ENCODE data around the gene DNAJB8.

Gene DNAJB8

DNA sequence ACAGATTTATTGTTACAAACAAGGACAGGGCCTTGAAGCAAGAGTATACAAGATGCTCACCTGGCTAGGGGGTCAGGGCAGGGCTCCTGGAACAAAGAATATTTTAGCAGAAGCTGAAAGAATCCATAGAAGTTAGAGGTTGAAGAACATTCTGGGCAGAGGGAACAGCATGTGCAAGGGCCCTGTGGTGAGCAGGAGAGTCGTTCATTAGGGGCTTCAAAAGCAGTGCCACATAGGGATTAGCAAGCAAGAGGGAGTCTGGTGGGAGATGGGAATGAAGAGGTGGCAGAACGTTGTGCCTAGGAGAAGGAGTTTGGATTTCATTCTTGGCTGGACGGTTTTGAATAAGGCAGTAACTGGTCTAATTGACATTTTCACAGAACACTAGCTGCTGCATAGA is 22.9 kb downstream of the DNAJB8 start:
- TF ChIP-seq, protein P1, sequence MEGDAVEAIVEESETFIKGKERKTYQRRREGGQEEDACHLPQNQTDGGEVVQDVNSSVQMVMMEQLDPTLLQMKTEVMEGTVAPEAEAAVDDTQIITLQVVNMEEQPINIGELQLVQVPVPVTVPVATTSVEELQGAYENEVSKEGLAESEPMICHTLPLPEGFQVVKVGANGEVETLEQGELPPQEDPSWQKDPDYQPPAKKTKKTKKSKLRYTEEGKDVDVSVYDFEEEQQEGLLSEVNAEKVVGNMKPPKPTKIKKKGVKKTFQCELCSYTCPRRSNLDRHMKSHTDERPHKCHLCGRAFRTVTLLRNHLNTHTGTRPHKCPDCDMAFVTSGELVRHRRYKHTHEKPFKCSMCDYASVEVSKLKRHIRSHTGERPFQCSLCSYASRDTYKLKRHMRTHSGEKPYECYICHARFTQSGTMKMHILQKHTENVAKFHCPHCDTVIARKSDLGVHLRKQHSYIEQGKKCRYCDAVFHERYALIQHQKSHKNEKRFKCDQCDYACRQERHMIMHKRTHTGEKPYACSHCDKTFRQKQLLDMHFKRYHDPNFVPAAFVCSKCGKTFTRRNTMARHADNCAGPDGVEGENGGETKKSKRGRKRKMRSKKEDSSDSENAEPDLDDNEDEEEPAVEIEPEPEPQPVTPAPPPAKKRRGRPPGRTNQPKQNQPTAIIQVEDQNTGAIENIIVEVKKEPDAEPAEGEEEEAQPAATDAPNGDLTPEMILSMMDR (IDR thresholded peaks at IDR 0.05; ENCODE audit: extremely low read depth, missing control alignments), result no peak
- no peak for DNase-seq (ENCODE audit: low spot score)

DNA sequence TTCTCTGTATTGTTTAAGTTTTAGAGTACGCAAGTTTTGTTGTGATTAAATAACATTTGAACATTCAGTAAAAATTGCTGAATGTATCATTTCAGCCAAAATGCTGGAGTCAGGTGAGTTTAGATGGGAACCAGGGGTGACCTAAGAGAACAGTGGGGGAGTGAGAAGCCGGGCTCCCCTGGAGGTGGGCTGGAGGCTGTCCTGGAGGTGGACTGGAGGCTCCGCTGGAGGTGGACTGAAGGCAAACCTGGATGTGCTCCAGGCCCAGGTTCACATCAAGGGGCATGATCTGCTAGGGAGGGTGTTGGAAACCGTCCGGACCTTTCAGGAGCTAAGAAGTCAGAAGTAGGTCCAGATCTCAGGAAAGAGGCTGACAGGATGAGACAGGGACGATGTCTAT is 23.7 kb downstream of the DNAJB8 start:
- TF ChIP-seq, protein P1 (IDR thresholded peaks at IDR 0.05; ENCODE audit: extremely low read depth, missing control alignments), result no peak
- DNase-seq (ENCODE audit: low spot score), result no peak

DNA sequence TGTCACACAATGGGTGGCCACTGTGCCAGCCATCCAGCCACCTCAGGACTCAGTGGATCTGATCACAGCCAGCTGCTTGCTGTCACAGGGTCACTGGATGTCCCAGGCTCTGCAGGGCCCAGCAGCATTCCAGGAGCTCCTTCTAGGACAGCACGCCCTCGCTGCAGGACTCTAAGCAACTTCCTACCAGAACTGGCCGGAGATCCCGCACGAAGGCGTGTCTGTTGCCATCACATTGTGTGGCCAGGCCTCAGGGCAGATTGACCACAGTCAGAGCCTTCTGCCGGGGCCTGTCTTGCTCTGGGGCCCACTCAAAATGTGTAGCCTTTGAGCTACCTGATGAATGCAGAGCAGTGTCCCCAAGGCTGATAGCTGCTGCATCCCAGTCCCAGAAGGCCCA is 24.6 kb downstream of the DNAJB8 start:
- TF ChIP-seq, protein P1 (IDR thresholded peaks at IDR 0.05; ENCODE audit: extremely low read depth, missing control alignments), result no peak
- DNase-seq (ENCODE audit: low spot score), result no peak

DNA sequence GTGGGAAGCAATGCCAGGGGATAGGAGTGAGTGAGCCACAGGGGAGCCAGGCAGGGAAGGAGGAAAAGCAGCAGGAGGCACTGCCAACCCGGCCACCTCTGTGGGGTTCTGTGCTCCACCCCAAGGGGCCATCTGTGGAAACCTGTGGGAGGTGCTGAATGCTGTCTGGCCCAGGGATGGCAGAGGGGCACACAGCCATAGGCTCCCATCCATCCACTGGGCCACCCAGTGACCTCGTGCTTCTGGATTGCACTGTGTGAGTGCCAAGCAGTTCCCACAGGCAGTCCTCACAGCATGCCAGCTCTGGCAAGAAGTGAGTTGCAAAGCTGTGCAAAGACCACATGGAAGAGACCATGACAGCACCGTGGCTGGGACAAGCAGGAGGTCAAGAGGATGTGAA is 27.5 kb downstream of the DNAJB8 start:
- TF ChIP-seq, protein P1 (IDR thresholded peaks at IDR 0.05; ENCODE audit: extremely low read depth, missing control alignments), result no peak
- DNase-seq (ENCODE audit: low spot score), result no peak

DNA sequence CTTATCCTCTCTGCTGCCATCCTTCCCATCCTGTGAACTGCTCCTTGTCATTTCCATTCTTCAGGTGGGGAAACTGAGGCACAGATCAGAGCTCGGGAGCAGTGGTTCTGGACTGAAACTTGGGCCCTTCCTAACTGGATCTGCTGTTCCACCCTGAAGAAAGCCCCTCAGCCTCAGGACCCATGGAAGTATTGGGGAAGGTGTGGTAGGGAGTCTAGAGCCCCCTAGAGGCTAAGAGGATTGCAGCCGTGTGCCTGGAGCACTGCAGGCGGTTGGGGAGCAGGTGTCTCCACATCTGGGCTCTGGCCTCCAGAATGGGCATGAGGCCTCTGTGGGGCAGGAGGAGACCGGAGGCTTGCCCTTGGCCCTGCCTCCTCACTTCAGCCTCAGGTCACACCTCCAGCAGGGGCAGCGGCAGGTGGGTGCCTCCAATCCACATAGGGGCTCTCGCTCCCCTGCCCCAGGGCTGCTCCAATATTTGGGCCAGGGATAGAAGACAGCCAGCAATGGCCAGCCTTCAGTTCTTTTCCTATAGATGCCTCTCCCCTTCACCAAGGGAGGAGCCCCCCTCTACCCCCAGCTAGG is 28.1 kb downstream of the DNAJB8 start:
- TF ChIP-seq, protein P1 (IDR thresholded peaks at IDR 0.05; ENCODE audit: extremely low read depth, missing control alignments), result peak; percentile 24
- no peak for DNase-seq (ENCODE audit: low spot score)

DNA sequence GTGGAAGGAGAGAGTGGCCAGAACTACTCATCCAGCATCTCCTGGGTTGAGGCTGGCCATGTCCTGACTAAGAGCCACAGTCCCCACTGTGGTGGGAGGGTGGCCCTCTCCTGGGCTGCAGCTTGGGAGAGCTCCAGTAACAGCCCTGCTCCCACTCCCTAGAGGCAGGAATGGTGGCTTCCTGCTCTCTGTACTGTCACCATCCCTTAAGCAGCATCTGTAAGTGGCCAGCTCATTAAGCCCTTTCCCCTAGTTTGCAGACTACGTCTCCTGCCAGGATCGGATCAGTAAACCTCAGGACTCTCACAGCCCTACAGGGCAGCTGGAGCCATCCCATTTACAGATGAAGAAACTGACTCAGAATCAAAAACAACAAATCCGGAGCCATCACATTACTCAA is 30.5 kb downstream of the DNAJB8 start:
- no peak for DNase-seq (ENCODE audit: low spot score)
- TF ChIP-seq, protein P1 (IDR thresholded peaks at IDR 0.05; ENCODE audit: extremely low read depth, missing control alignments), result no peak

DNA sequence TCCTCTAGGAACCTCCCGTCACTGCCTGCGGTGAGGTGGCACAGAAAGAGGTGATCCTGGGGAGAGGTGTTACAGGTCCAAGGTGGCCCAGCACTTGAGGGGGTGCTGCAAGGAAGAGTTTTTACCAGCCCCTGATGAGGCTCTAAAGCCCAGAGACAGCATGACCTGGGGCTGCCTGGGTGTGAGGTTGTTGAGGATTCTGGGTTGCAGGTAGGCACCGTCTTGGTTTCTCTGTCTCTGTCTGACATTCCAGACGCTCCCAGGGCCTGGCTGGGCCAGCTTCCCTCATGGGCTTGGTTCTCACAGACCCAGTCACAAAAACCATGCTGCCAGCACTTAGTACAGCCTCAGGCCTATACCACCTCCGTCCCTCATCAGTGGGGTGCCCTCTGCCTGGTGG is 31.1 kb downstream of the DNAJB8 start:
- TF ChIP-seq, protein P1 (IDR thresholded peaks at IDR 0.05; ENCODE audit: extremely low read depth, missing control alignments), result no peak
- DNase-seq (ENCODE audit: low spot score), result no peak

Measured in GM20000 (cell line).